GM18498 (cell line): Measurements from ENCODE around the gene AQP12B.
"Not testable (repeated sequence)": the region's sequence is repeated elsewhere in the genome, so short reads cannot be mapped to it uniquely, and the experiment has no call there.

Source experiments
- ATAC-seq: cut with Tn5 transposase; IDR thresholded peaks from one replicate; pipeline ENCODE4 v1.9.1; 2021; ENCODE audit warnings: mild to moderate bottlenecking, moderate library complexity; ENCODE audit not compliant: unreplicated experiment

The AQP12B gene

GRCh38 chr2:240682431-240683224, at the start of gene AQP12B:
TSS of gene AQP12B (minus strand) at chr2:240682885. CDS start at chr2:240682837, 48 bp downstream.
- ATAC-seq, result not testable (repeated sequence)

- ATAC-seq, result no peak
Observed at GRCh38 chr2:240732184-240732583, 49.5 kb upstream of the AQP12B start.

- ATAC-seq, result no peak
Observed at GRCh38 chr2:240731178-240731545, 48.5 kb upstream of the AQP12B start.

- ATAC-seq, result no peak
Observed at GRCh38 chr2:240730501-240731177, 48.0 kb upstream of the AQP12B start.

- ATAC-seq, result no peak
Observed at GRCh38 chr2:240728827-240729226, 46.1 kb upstream of the AQP12B start.

- no peak for ATAC-seq
Observed at GRCh38 chr2:240728361-240728760, 45.7 kb upstream of the AQP12B start.

- ATAC-seq, result no peak
Observed at GRCh38 chr2:240727913-240728312, 45.2 kb upstream of the AQP12B start.

GRCh38 chr2:240727439-240727838, 44.8 kb upstream of the AQP12B start:
- no peak for ATAC-seq

GRCh38 chr2:240726876-240727275, 44.2 kb upstream of the AQP12B start:
- no peak for ATAC-seq

GRCh38 chr2:240725671-240726070, 43.0 kb upstream of the AQP12B start:
- ATAC-seq, result no peak

- ATAC-seq, result no peak
Observed at GRCh38 chr2:240725266-240725665, 42.6 kb upstream of the AQP12B start.

- no peak for ATAC-seq
Observed at GRCh38 chr2:240724431-240724830, 41.7 kb upstream of the AQP12B start.

GRCh38 chr2:240723851-240724250, 41.2 kb upstream of the AQP12B start:
- no peak for ATAC-seq

GRCh38 chr2:240722796-240723735, 40.4 kb upstream of the AQP12B start:
- no peak for ATAC-seq

GRCh38 chr2:240722376-240722775, 39.7 kb upstream of the AQP12B start:
- no peak for ATAC-seq

- ATAC-seq, result no peak
Observed at GRCh38 chr2:240721596-240722180, 39.0 kb upstream of the AQP12B start.

GRCh38 chr2:240720686-240721595, 38.3 kb upstream of the AQP12B start:
- no peak for ATAC-seq

- no peak for ATAC-seq
Observed at GRCh38 chr2:240719676-240720545, 37.2 kb upstream of the AQP12B start.
